K562 (cell line): ENCODE data around the gene ZNF24. TPM values are rescaled to one million over a fixed set of nuclear protein-coding genes. Genes with fewer than 3 reads are reported as not detected.

ENCODE experiments used
- BMI1 ChIP-seq: fragments of 150-350 bp; IDR thresholded peaks from 2 replicates; pipeline ENCODE4 v1.6.1; 2014; ENCODE audit warnings: low read length
- BRF1 ChIP-seq: IDR thresholded peaks from 3 replicates; pipeline ENCODE4 v1.6.1; 2011; ENCODE audit warnings: borderline replicate concordance, mild to moderate bottlenecking; ENCODE audit not compliant: insufficient read length; ENCODE audit errors: extremely low read depth
- DIDO1 ChIP-seq: fragments of 450-650 bp; IDR thresholded peaks from 2 replicates; pipeline ENCODE4 v1.6.1; 2016; ENCODE audit warnings: low read depth, missing biosample characterization, missing genetic modification characterization
- ETV1 ChIP-seq: fragments of 450-650 bp; conservative IDR thresholded peaks from 2 replicates; pipeline ENCODE4 v1.6.1; 2016; ENCODE audit warnings: missing genetic modification characterization, control low read depth, low read depth, missing compliant biosample characterization
- JUND ChIP-seq, 2 experiments: IDR thresholded peaks; 2 replicates in 1 of 2; 3 replicates in 1 of 2; pipeline ENCODE4 v1.6.1; 2011; ENCODE audit warnings: borderline replicate concordance in 2 of 2, low read depth in 2 of 2, low read length in 2 of 2, improper control_type of control experiment in 1 of 2, missing biosample characterization in 1 of 2, missing genetic modification characterization in 1 of 2, missing genetic modification reagents in 1 of 2
- KAT7 ChIP-seq: sonication (generic); formaldehyde crosslinking; IDR thresholded peaks from 2 replicates; pipeline ENCODE4 v1.8.0; 2022; ENCODE audit warnings: missing genetic modification reagents, mild to moderate bottlenecking, borderline replicate concordance
- KLF6 ChIP-seq: fragments of 250-450 bp; sonication (Bioruptor Pico); IDR thresholded peaks from 2 replicates; pipeline ENCODE4 v1.4.0; 2020; ENCODE audit warnings: mild to moderate bottlenecking, moderate library complexity, borderline replicate concordance
- MYBL2 ChIP-seq, 2 experiments: fragments of 450-650 bp in 1 of 2; sonication (generic) in 1 of 2; formaldehyde crosslinking in 1 of 2; IDR thresholded peaks; 2 replicates each; pipeline versions ENCODE4 v1.6.1 to v1.8.1; 2017 to 2022; ENCODE audit warnings: borderline replicate concordance in 1 of 2, inconsistent platforms in 1 of 2, low read depth in 1 of 2, mild to moderate bottlenecking in 1 of 2, missing genetic modification reagents in 1 of 2, moderate library complexity in 1 of 2
- NFIC ChIP-seq: fragments of 450-650 bp; IDR thresholded peaks from 2 replicates; pipeline ENCODE4 v1.6.1; 2017; ENCODE audit warnings: mild to moderate bottlenecking, inconsistent platforms
- NR2F6 ChIP-seq: fragments of 450-650 bp; formaldehyde crosslinking; IDR thresholded peaks from 2 replicates; pipeline ENCODE4 v1.4.0; 2020; ENCODE audit warnings: mild to moderate bottlenecking
- POLR2A ChIP-seq: fragments of 450-650 bp; conservative IDR thresholded peaks from 2 replicates; pipeline ENCODE4 v1.6.1; 2016
- SMAD1 ChIP-seq: fragments of 150-350 bp; IDR thresholded peaks from 2 replicates; pipeline ENCODE4 v1.6.1; 2014; ENCODE audit warnings: low read length, low read depth; ENCODE audit not compliant: partially characterized antibody
- SNRNP70 ChIP-seq: fragments of 200-400 bp; formaldehyde crosslinking; optimal IDR thresholded peaks from 2 replicates; pipeline ENCODE3; 2017; ENCODE audit warnings: low read depth, low read length
- SOX6 ChIP-seq: fragments of 450-650 bp; IDR thresholded peaks from 2 replicates; pipeline ENCODE4 v1.6.1; 2014; ENCODE audit warnings: mild to moderate bottlenecking
- SPI1 ChIP-seq: IDR thresholded peaks from 2 replicates; pipeline ENCODE4 v1.6.1; 2011; ENCODE audit warnings: low read depth, low read length, control low read depth, borderline replicate concordance
- TBP ChIP-seq: optimal IDR thresholded peaks from 2 replicates; pipeline ENCODE3; 2011; ENCODE audit warnings: low read depth, low read length, improper control_type of control experiment
- TRIM24 ChIP-seq, 2 experiments: fragments of 450-650 bp; IDR thresholded peaks; 2 replicates each; pipeline ENCODE4 v1.6.1; 2016
- ZFP30 ChIP-seq: fragments of 250-450 bp; sonication (Bioruptor Pico); IDR thresholded peaks from 2 replicates; pipeline ENCODE4 v1.8.0; 2022; ENCODE audit warnings: moderate library complexity, mild to moderate bottlenecking, inconsistent platforms, borderline replicate concordance
- ZNF143 ChIP-seq: sonication (generic); formaldehyde crosslinking; IDR thresholded peaks from 2 replicates; pipeline ENCODE4 v1.9.0; 2022; ENCODE audit warnings: mild to moderate bottlenecking, missing genetic modification reagents
- polyA plus RNA-seq, 8 experiments: library from polyadenylated mRNA; depleted of rRNA in 4 of 8; stranded (reverse) in 5 of 8; unstranded in 3 of 8; fragments of >200 nt; fragmentation: Nextera tagmentation in 2 of 8; fragmentation: Illumina TruSeq in 1 of 8; extraction: Ambion mirVana in 2 of 8; extraction: Trizol in 1 of 8; gene quantifications; 2 replicates each; pipeline versions ENCODE4 v1.2.1 to v1.2.3, GENCODE V29; 2011 to 2014; ENCODE audit warnings: inconsistent platforms in 1 of 8, missing spikeins in 1 of 8
- total RNA-seq, 7 experiments: library from RNA; depleted of rRNA in 6 of 7; stranded (reverse); fragments of >200 nt in 6 of 7; fragmentation: Illumina TruSeq in 2 of 7; extraction: Trizol in 2 of 7; gene quantifications; 2 replicates each; pipeline versions ENCODE4 v1.2.1 to v1.2.3, GENCODE V29; 2011 to 2021; ENCODE audit warnings: low replicate concordance in 1 of 7
- TF ChIP-seq, protein P1 (sequence below): fragments of 450-650 bp; IDR thresholded peaks from 2 replicates; pipeline ENCODE4 v1.6.1; 2018; ENCODE audit not compliant: partially characterized antibody
- TF ChIP-seq, protein P2 (sequence below): sonication (generic); formaldehyde crosslinking; IDR thresholded peaks from 2 replicates; pipeline ENCODE4 v1.8.1; 2023; ENCODE audit warnings: mild to moderate bottlenecking, missing genetic modification reagents

Gene ZNF24
- total and polyA plus RNA-seq, 9 of the 15 experiments (the other 6 are each of a cell fraction or from before 2014, with no cell fraction given) = 35.7 to 72.8 (median 54.1) TPM

DNA sequence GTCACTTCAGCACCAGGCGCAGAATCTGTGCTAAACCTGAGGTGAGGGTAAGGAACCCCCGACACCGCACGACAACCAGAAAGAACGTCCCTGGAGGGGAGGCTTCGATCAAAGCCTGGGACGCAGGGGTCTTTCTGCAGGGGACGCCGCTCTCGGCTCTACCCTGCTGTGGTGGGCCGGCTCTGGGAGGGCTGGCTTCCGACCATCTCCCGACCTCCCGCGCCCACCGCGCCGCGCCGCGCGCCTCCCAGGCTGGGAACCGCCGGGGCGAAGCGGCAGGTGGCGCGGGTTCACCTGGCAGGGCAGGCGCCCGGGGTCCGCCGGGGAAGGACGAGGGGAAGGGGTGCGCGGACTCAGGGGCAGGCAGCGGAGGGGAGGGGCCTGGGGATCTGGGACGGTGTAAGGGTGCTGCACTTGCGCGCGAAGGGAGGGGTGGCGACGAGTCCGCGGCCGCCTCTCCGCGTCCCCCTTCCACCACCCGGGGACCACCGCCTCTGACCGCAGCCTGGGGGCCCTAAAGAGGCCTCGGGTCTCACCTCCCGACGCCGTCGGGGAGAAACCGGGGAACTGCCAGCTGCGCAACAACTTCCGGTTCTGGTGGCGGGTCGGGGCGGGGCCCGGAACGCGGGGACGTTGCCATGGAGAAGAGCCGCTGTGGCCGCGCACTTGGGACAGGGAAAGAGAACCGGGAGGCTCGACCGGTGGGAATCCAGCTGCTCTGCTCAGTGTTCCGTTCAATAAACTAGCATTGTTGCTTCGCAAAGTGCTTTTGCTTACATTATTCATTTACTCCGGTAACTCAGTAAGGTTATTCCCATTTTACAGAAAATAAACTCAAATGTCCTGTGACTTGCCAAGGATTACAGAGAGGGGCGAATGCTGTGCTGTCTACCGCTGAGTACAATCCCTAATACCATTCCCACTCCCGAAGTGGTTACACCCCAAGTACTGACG, 32.8 kb upstream of the ZNF24 start, which contains the start of gene ZNF396 (continued):
- TF ChIP-seq MYBL2 (IDR thresholded peaks at IDR 0.05; ENCODE audit: low read depth) = no peak
- TF ChIP-seq MYBL2 (CRISPR knock-in tag; IDR thresholded peaks at IDR 0.05; ENCODE audit: borderline replicate concordance) = no peak
- peak; percentile 78; the same call in 1 of the 2 replicates for TF ChIP-seq KAT7 (CRISPR knock-in tag)
- TF ChIP-seq POLR2A = peak; percentile 50
- peak; percentile 82 for TF ChIP-seq NFIC
- no peak for TF ChIP-seq ZFP30 (CRISPR knock-in tag)
- peak; percentile 74 for TF ChIP-seq BMI1
- peak in 1 of 2 experiments; percentile 87; a peak in 2 of 4 replicates for TF ChIP-seq TRIM24 (IDR thresholded peaks at IDR 0.05)
- peak; percentile 64; the same call in 1 of the 2 replicates for TF ChIP-seq DIDO1
- 0 out of 2 replicates have a peak, but pooled peaks have one; percentile 35 for TF ChIP-seq NR2F6 (CRISPR knock-in tag)
- no peak for TF ChIP-seq KLF6 (CRISPR knock-in tag)
- peak; percentile 80 for TF ChIP-seq ETV1
- TF ChIP-seq TBP = peak; percentile 30
- TF ChIP-seq, protein P1, sequence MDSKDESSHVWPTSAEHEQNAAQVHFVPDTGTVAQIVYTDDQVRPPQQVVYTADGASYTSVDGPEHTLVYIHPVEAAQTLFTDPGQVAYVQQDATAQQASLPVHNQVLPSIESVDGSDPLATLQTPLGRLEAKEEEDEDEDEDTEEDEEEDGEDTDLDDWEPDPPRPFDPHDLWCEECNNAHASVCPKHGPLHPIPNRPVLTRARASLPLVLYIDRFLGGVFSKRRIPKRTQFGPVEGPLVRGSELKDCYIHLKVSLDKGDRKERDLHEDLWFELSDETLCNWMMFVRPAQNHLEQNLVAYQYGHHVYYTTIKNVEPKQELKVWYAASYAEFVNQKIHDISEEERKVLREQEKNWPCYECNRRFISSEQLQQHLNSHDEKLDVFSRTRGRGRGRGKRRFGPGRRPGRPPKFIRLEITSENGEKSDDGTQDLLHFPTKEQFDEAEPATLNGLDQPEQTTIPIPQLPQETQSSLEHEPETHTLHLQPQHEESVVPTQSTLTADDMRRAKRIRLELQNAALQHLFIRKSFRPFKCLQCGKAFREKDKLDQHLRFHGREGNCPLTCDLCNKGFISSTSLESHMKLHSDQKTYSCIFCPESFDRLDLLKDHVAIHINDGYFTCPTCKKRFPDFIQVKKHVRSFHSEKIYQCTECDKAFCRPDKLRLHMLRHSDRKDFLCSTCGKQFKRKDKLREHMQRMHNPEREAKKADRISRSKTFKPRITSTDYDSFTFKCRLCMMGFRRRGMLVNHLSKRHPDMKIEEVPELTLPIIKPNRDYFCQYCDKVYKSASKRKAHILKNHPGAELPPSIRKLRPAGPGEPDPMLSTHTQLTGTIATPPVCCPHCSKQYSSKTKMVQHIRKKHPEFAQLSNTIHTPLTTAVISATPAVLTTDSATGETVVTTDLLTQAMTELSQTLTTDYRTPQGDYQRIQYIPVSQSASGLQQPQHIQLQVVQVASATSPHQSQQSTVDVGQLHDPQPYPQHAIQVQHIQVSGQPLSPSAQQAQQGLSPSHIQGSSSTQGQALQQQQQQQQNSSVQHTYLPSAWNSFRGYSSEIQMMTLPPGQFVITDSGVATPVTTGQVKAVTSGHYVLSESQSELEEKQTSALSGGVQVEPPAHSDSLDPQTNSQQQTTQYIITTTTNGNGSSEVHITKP = peak; percentile 22
- TF ChIP-seq ZNF143 (CRISPR knock-in tag) = no peak
- no peak for TF ChIP-seq BRF1
- no peak for TF ChIP-seq SNRNP70
- TF ChIP-seq SMAD1 = no peak
- TF ChIP-seq, protein P2, sequence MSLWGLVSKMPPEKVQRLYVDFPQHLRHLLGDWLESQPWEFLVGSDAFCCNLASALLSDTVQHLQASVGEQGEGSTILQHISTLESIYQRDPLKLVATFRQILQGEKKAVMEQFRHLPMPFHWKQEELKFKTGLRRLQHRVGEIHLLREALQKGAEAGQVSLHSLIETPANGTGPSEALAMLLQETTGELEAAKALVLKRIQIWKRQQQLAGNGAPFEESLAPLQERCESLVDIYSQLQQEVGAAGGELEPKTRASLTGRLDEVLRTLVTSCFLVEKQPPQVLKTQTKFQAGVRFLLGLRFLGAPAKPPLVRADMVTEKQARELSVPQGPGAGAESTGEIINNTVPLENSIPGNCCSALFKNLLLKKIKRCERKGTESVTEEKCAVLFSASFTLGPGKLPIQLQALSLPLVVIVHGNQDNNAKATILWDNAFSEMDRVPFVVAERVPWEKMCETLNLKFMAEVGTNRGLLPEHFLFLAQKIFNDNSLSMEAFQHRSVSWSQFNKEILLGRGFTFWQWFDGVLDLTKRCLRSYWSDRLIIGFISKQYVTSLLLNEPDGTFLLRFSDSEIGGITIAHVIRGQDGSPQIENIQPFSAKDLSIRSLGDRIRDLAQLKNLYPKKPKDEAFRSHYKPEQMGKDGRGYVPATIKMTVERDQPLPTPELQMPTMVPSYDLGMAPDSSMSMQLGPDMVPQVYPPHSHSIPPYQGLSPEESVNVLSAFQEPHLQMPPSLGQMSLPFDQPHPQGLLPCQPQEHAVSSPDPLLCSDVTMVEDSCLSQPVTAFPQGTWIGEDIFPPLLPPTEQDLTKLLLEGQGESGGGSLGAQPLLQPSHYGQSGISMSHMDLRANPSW = no peak
- TF ChIP-seq SPI1 = 0 out of 2 replicates have a peak, but pooled peaks have one; percentile 5
- TF ChIP-seq SOX6 = no peak
- TF ChIP-seq JUND (IDR thresholded peaks at IDR 0.05; ENCODE audit: borderline replicate concordance, low read depth, low read length) = no peak
- TF ChIP-seq JUND (tag; IDR thresholded peaks at IDR 0.05; ENCODE audit: borderline replicate concordance, low read depth, low read length) = peak; percentile 12; the same call in 1 of the 3 replicates
